Astrocyte (in vitro differentiated cells and primary cell): ENCODE measurements around the gene ST8SIA6. TPM values are rescaled to one million over a fixed set of nuclear protein-coding genes. Genes with fewer than 3 reads are reported as not detected.

ENCODE experiments used
- DNase-seq: peaks from one replicate; pipeline ENCODE4 v3.0.0-alpha.2; 2010; ENCODE audit warnings: low read depth
- FAIRE-seq: peaks from 2 replicates; lab custom pipeline; 2011; peaks lifted over from hg19 to GRCh38; lab: Jason Lieb, UNC
- H2AFZ ChIP-seq: 2 replicates; pipeline ENCODE4 v1.6.0; 2012; ENCODE audit warnings: low read depth, low read length, inconsistent platforms
- H3K27ac ChIP-seq: 2 replicates; pipeline ENCODE4 v1.5.1; 2011; ENCODE audit warnings: low read depth, low read length, inconsistent platforms
- H3K27me3 ChIP-seq: 2 replicates; pipeline ENCODE4 v1.6.0; 2011; ENCODE audit warnings: low read length, inconsistent platforms; ENCODE audit not compliant: insufficient read depth
- H3K36me3 ChIP-seq: 2 replicates; pipeline ENCODE4 v1.5.1; 2011; ENCODE audit warnings: low read length, inconsistent platforms; ENCODE audit not compliant: insufficient read depth
- H3K4me1 ChIP-seq: 2 replicates; pipeline ENCODE4 v1.5.1; 2011; ENCODE audit warnings: low read length, inconsistent platforms; ENCODE audit not compliant: insufficient read depth
- H3K4me2 ChIP-seq: 2 replicates; pipeline ENCODE4 v1.6.0; 2012; ENCODE audit warnings: low read length, inconsistent platforms
- H3K4me3 ChIP-seq: 2 replicates; pipeline ENCODE4 v1.5.1; 2011; ENCODE audit warnings: low read depth, mild to moderate bottlenecking, low read length, inconsistent platforms; ENCODE audit not compliant: insufficient read depth
- H3K79me2 ChIP-seq: 2 replicates; pipeline ENCODE4 v1.6.0; 2012; ENCODE audit warnings: mild to moderate bottlenecking, low read length, inconsistent platforms; ENCODE audit not compliant: insufficient read depth
- H3K9ac ChIP-seq: 2 replicates; pipeline ENCODE4 v1.6.0; 2012; ENCODE audit warnings: mild to moderate bottlenecking, low read length, inconsistent platforms
- H3K9me3 ChIP-seq: 2 replicates; pipeline ENCODE4 v1.5.1; 2012; ENCODE audit warnings: low read depth, mild to moderate bottlenecking, low read length, inconsistent platforms; ENCODE audit not compliant: insufficient read depth
- H4K20me1 ChIP-seq: 2 replicates; pipeline ENCODE4 v1.6.0; 2012; ENCODE audit warnings: low read length, inconsistent platforms; ENCODE audit not compliant: insufficient read depth
- H3K27ac Mint-ChIP-seq: one replicate; pipeline ENCODE4 v1.8.0; 2021; ENCODE audit warnings: mild to moderate bottlenecking, mixed read lengths; ENCODE audit not compliant: unreplicated experiment
- H3K27me3 Mint-ChIP-seq: one replicate; pipeline ENCODE4 v1.8.0; 2021; ENCODE audit warnings: low read depth, mixed read lengths; ENCODE audit not compliant: unreplicated experiment
- H3K36me3 Mint-ChIP-seq: one replicate; pipeline ENCODE4 v1.8.0; 2021; ENCODE audit warnings: low read depth, mixed read lengths; ENCODE audit not compliant: unreplicated experiment
- H3K4me1 Mint-ChIP-seq: one replicate; pipeline ENCODE4 v1.8.0; 2021; ENCODE audit warnings: low read depth, mixed read lengths; ENCODE audit not compliant: unreplicated experiment
- H3K4me3 Mint-ChIP-seq: one replicate; pipeline ENCODE4 v1.8.0; 2021; ENCODE audit warnings: mild to moderate bottlenecking, moderate library complexity, mixed read lengths; ENCODE audit not compliant: unreplicated experiment
- H3K9me3 Mint-ChIP-seq: one replicate; pipeline ENCODE4 v1.8.0; 2021; ENCODE audit warnings: mild to moderate bottlenecking, mixed read lengths; ENCODE audit not compliant: unreplicated experiment
- EZH2 ChIP-seq: IDR thresholded peaks from 2 replicates; pipeline ENCODE4 v1.6.1; 2012; ENCODE audit warnings: mild to moderate bottlenecking, low read length, inconsistent platforms; ENCODE audit not compliant: insufficient read depth
- total RNA-seq: library from RNA; stranded (reverse); gene quantifications from 2 replicates; pipeline ENCODE4 v1.2.1, GENCODE V29; 2021
- TF ChIP-seq, protein P1 (sequence below): IDR thresholded peaks from 2 replicates; pipeline ENCODE4 v1.5.1; 2011; ENCODE audit warnings: low read depth, mild to moderate bottlenecking, inconsistent platforms, low read length, moderate library complexity; ENCODE audit not compliant: insufficient read depth

The ST8SIA6 gene
- total RNA-seq, 1 donor from 2014 or later = not detected

DNA sequence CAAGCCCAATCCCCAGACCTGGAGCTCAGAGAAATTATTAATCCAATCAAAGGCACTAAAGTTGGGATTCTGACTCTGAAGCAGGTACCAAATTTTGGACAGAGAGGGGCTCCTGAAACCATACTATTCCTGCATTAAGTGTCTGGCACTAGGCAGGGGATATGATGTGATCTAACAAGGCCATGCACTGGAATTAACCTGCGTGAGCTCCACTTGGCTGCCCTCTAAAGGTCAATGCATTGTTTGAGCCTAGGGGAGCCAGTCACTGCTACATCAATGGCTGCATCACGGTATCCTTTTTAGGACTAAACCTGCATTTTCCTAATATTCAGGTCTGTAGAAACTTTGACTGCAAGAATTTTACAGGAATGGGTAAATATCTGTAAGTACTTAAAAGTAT is 42.1 kb downstream of the ST8SIA6 start:
- H3K27me3 ChIP-seq = no peaks in the 10 kb centered on the region
- no peak overlapping the region for H3K4me2 ChIP-seq
- H3K9me3 ChIP-seq = no peaks in the 10 kb centered on the region
- Mint-ChIP-seq H3K27ac (no peak overlapping the region), H3K4me1 (no peaks in the 10 kb centered on the region), H3K9me3 (peaks cover 4% of the 10 kb centered on the region), H3K36me3 (no peaks in the 10 kb centered on the region), H3K27me3 (no peaks in the 10 kb centered on the region), H3K4me3 (no peak overlapping the region)
- DNase-seq (no peak), FAIRE-seq (no peak)
- no peaks in the 10 kb centered on the region for H3K79me2 ChIP-seq
- no peak overlapping the region for H3K4me3 ChIP-seq
- no peak overlapping the region for H3K27ac ChIP-seq
- no peak overlapping the region for H3K9ac ChIP-seq
- no peaks in the 10 kb centered on the region for H3K4me1 ChIP-seq
- no peaks in the 10 kb centered on the region for H4K20me1 ChIP-seq
- no peak overlapping the region for H2AFZ ChIP-seq
- H3K36me3 ChIP-seq = no peaks in the 10 kb centered on the region
- no peak for TF ChIP-seq EZH2
- TF ChIP-seq, protein P1, sequence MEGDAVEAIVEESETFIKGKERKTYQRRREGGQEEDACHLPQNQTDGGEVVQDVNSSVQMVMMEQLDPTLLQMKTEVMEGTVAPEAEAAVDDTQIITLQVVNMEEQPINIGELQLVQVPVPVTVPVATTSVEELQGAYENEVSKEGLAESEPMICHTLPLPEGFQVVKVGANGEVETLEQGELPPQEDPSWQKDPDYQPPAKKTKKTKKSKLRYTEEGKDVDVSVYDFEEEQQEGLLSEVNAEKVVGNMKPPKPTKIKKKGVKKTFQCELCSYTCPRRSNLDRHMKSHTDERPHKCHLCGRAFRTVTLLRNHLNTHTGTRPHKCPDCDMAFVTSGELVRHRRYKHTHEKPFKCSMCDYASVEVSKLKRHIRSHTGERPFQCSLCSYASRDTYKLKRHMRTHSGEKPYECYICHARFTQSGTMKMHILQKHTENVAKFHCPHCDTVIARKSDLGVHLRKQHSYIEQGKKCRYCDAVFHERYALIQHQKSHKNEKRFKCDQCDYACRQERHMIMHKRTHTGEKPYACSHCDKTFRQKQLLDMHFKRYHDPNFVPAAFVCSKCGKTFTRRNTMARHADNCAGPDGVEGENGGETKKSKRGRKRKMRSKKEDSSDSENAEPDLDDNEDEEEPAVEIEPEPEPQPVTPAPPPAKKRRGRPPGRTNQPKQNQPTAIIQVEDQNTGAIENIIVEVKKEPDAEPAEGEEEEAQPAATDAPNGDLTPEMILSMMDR = no peak

DNA sequence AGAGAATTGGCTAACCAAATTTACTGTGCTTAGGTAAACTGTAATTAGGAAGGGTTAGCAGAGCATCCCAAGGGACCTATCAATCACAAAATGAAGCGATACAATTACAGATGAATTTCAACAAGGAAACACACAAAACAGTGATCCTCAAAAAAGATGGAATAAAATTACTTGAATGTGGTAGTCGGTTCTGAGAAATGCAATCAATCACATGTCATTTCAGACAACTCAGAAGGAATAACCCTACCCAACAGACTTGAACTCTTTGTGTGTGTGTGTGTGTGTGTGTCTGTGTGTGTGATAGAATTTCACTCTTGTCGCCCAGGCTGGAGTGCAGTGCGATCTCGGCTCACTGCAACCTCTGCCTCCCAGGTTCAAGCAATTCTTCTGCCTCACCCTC is 43.5 kb downstream of the ST8SIA6 start:
- TF ChIP-seq, protein P1 = no peak
- TF ChIP-seq EZH2 = no peak
- Histone ChIP-seq H4K20me1 (no peaks in the 10 kb centered on the region), H3K79me2 (no peaks in the 10 kb centered on the region), H3K27ac (no peak overlapping the region), H3K9ac (no peak overlapping the region), H3K4me1 (no peaks in the 10 kb centered on the region), H3K9me3 (no peaks in the 10 kb centered on the region), H2AFZ (no peak overlapping the region), H3K4me3 (no peak overlapping the region), H3K4me2 (no peak overlapping the region), H3K27me3 (no peaks in the 10 kb centered on the region), H3K36me3 (no peaks in the 10 kb centered on the region)
- Mint-ChIP-seq H3K27ac (no peak overlapping the region), H3K27me3 (no peaks in the 10 kb centered on the region), H3K36me3 (no peaks in the 10 kb centered on the region), H3K4me1 (no peaks in the 10 kb centered on the region), H3K4me3 (no peak overlapping the region), H3K9me3 (peaks cover 2% of the 10 kb centered on the region)
- FAIRE-seq (no peak), DNase-seq (no peak)

- no peak overlapping the region for H3K27ac Mint-ChIP-seq
- no peak for FAIRE-seq
- H3K4me1 Mint-ChIP-seq = no peaks in the 10 kb centered on the region
- no peak overlapping the region for H3K4me2 ChIP-seq
- DNase-seq = no peak
- no peak overlapping the region for H2AFZ ChIP-seq
- H3K9me3 ChIP-seq = no peaks in the 10 kb centered on the region
- no peaks in the 10 kb centered on the region for H3K79me2 ChIP-seq
- no peak overlapping the region for H3K4me3 Mint-ChIP-seq
- H3K4me3 ChIP-seq = no peak overlapping the region
- H3K36me3 ChIP-seq = no peaks in the 10 kb centered on the region
- H4K20me1 ChIP-seq = no peaks in the 10 kb centered on the region
- peaks cover 2% of the 10 kb centered on the region for H3K27me3 Mint-ChIP-seq
- H3K27ac ChIP-seq = no peak overlapping the region
- H3K27me3 ChIP-seq = no peaks in the 10 kb centered on the region
- H3K4me1 ChIP-seq = no peaks in the 10 kb centered on the region
- TF ChIP-seq, protein P1 = peak; percentile 39
- no peak for TF ChIP-seq EZH2
- no peaks in the 10 kb centered on the region for H3K9me3 Mint-ChIP-seq
- no peak overlapping the region for H3K9ac ChIP-seq
- no peaks in the 10 kb centered on the region for H3K36me3 Mint-ChIP-seq
Observed at GRCh38 chr10:17409170-17409733, 45.1 kb downstream of the ST8SIA6 start.
